ENCODE results near the gene SCYGR3. TPM values are rescaled to one million over a fixed set of nuclear protein-coding genes. Genes with fewer than 3 reads are reported as not detected.
"Not testable (repeated sequence)": the region's sequence is repeated elsewhere in the genome, so short reads cannot be mapped to it uniquely, and the experiment has no call there.

Gene SCYGR3
- total RNA-seq, 1 donor from 2014 or later: not detected

- no peak for TF ChIP-seq CTCF (conservative IDR thresholded peaks at IDR 0.05; ENCODE audit: low read depth, low read length)
- DNase-seq (ENCODE audit: low read depth): no peak
- H3K4me3 ChIP-seq (ENCODE audit: low read depth, low read length): no peak overlapping the region
Measured at GRCh38 chr2:227608561-227609338, 5.9 kb downstream of the SCYGR3 start.

- H3K4me3 ChIP-seq (ENCODE audit: low read depth, low read length): no peak overlapping the region
- no peak for TF ChIP-seq CTCF (conservative IDR thresholded peaks at IDR 0.05; ENCODE audit: low read depth, low read length)
- no peak for DNase-seq (ENCODE audit: low read depth)
Measured at GRCh38 chr2:227607941-227608340, 6.7 kb downstream of the SCYGR3 start.

DNA sequence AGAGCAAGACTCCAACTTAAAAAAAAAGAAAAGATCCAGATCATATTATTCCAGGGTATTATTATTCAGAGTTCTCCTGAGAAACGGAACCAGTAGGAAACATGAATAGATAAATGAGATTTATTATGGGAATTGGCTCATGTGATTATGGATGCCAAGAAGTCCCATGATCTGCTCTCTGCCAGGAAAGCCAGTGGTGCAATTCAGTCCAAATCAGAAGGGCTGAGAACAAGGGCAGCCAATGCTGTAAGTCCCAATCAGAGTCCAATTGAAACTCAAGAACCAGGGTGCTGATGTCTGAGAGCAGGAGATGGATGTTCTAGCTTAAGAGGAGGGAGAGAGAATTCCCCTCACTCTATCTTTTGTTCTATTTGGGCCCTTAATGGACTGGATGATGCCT, 8.2 kb downstream of the SCYGR3 start:
- H3K4me3 ChIP-seq (ENCODE audit: low read depth, low read length): no peak overlapping the region
- no peak for TF ChIP-seq CTCF (conservative IDR thresholded peaks at IDR 0.05; ENCODE audit: low read depth, low read length)
- no peak for DNase-seq (ENCODE audit: low read depth)

GRCh38 chr2:227602358-227602757, 12.3 kb downstream of the SCYGR3 start:
- TF ChIP-seq CTCF (conservative IDR thresholded peaks at IDR 0.05; ENCODE audit: low read depth, low read length): no peak
- DNase-seq (ENCODE audit: low read depth): no peak
- H3K4me3 ChIP-seq (ENCODE audit: low read depth, low read length): no peak overlapping the region

GRCh38 chr2:227598835-227599503, 15.7 kb downstream of the SCYGR3 start, which contains the start of gene SCYGR2:
Gene SCYGR2, plus strand, starts transcription at chr2:227598893. Its CDS starts 0 bp downstream, at chr2:227598893.
- DNase-seq (ENCODE audit: low read depth); H3K4me3 ChIP-seq (ENCODE audit: low read depth, low read length): not testable (repeated sequence)

DNA sequence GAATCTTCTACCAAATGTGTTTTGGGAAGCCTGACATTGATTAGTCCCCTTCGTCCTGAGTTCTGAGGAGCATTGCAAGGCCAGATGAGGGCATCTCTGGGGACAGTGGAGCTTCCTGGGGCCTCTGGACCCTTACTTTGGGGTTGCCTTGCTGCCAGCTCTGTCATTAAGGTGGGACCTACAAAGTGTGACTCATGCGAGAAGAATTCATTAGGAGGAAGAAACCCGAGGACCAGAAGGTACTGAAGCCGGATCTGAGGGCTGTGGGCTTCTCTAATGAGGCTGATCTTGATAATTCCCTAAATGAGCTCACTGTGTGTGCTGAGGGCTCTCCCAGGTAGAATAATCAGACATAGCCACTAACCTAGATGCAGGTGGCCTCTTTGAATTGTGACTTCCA, 16.6 kb downstream of the SCYGR3 start:
- no peak for TF ChIP-seq CTCF (conservative IDR thresholded peaks at IDR 0.05; ENCODE audit: low read depth, low read length)
- no peak overlapping the region for H3K4me3 ChIP-seq (ENCODE audit: low read depth, low read length)
- no peak for DNase-seq (ENCODE audit: low read depth)

DNA sequence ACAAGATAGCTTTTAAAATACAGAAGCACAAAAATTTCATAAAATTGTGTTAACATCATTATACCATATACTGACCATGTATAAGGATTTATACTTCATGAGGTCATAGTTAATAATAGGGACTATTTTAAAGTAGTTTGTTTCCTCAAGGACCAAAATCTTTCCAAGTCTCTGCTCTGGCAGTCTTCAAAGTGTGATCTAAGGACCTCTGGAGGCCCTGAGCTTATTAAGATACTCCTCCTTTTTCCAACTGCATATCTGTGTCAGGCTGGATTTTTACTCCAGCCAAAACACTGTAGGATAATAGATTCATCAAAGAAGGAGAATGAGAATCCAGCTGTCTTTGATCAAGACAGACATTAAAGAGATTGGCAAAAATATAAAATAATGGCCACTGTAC, 17.6 kb downstream of the SCYGR3 start:
- no peak for DNase-seq (ENCODE audit: low read depth)
- H3K4me3 ChIP-seq (ENCODE audit: low read depth, low read length): no peak overlapping the region
- no peak for TF ChIP-seq CTCF (conservative IDR thresholded peaks at IDR 0.05; ENCODE audit: low read depth, low read length)

Data from epithelial cell of proximal tubule (primary cell).